ENCODE data around the gene NRIP3.
A peak's percentile ranks its signal among the peaks of the same experiment; 100 is the strongest.

The NRIP3 gene

DNA sequence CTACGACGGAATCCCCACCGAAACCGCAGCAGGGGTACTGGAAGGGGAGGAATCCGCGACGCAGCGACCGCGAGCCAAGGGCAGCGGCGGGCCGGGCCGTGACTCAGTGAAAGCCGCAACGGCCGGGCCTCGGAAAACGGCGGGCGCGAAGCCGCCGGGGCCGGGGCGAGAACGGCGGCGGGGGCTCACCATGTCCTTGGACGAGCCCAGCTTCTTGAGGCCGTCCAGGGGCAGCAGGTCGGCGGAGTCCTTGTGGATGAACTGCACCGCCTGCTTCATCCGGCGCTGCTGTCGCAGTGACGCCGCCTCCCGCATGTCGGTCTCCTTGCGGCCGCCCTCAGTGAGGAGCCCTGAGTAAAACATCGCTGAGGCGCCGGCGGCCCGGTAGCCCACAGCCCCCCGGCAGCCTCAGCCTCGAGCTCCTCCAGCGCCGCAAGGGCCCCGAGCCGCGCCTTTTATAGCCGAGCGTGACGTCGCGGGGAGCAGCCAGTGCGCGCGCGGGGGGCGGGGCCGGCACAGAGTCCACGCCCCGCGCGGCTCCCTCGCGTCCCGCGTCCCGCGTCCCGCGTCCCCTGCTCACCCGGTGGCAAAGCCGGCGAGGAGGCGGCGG lies at the start of gene NRIP3:
Gene NRIP3, minus strand, starts transcription at position 429 of the 610 bp plus-strand sequence. Its CDS starts 66 bp downstream, at position 363.
- DNase-seq (ENCODE audit: low read depth), result peak; percentile 59
- H3K4me3 ChIP-seq (ENCODE audit: low read depth, low read length), result peak within 1 kb of the TSS; percentile 55
- TF ChIP-seq, protein P1, sequence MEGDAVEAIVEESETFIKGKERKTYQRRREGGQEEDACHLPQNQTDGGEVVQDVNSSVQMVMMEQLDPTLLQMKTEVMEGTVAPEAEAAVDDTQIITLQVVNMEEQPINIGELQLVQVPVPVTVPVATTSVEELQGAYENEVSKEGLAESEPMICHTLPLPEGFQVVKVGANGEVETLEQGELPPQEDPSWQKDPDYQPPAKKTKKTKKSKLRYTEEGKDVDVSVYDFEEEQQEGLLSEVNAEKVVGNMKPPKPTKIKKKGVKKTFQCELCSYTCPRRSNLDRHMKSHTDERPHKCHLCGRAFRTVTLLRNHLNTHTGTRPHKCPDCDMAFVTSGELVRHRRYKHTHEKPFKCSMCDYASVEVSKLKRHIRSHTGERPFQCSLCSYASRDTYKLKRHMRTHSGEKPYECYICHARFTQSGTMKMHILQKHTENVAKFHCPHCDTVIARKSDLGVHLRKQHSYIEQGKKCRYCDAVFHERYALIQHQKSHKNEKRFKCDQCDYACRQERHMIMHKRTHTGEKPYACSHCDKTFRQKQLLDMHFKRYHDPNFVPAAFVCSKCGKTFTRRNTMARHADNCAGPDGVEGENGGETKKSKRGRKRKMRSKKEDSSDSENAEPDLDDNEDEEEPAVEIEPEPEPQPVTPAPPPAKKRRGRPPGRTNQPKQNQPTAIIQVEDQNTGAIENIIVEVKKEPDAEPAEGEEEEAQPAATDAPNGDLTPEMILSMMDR (conservative IDR thresholded peaks at IDR 0.05; ENCODE audit: low read depth, low read length), result no peak

DNA sequence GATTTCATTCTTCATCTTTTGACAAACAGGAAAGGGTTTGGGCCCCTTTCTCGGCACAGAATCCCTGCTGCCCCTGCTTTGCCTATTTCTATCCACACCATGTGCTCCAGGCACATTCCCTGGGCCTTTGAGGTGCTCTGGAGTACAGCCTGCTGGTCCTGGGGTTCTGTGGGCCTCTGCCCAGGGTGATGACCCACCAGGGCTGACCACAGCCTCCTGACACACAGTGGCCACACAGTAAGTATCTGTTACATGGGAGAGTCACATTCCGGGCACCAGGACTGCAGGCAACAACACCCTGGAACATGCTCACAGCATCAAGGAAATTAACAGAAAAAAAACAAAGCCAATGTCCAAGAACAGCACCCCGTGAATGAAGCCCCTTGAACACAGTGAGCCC lies 48.5 kb upstream of the NRIP3 start:
- no peak overlapping the region for H3K4me3 ChIP-seq (ENCODE audit: low read depth, low read length)
- no peak for DNase-seq (ENCODE audit: low read depth)
- TF ChIP-seq, protein P1 (conservative IDR thresholded peaks at IDR 0.05; ENCODE audit: low read depth, low read length), result no peak

- TF ChIP-seq, protein P1 (conservative IDR thresholded peaks at IDR 0.05; ENCODE audit: low read depth, low read length), result no peak
- DNase-seq (ENCODE audit: low read depth), result no peak
- H3K4me3 ChIP-seq (ENCODE audit: low read depth, low read length), result no peak overlapping the region
Measured at GRCh38 chr11:9049959-9050358, 46.2 kb upstream of the NRIP3 start.

DNA sequence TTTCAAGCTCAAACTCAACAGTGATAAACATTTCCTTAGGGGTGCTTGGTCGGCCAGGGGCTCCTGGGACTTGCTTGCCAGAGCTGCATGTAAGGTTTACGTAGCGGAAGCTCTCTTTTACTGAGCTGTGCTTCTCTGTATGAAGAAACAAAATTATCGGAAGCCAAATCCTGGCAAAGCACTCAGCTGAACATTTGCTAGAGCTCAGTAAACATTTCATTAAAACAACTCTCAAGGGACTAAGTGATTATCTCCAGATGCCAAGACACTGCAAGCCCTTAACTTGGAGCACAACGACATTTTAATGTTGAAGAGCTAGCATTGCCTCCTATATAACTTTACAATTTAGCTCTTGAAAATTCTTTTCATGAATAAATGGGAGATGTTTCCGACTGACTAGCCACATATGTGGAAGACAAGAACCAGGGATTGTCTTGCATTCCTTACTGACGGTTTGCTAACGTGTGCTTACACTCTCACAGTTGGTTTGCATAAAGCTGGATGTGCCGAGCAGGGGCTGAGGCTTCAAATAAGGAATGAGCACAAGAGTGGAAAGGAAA lies 44.2 kb upstream of the NRIP3 start:
- DNase-seq (ENCODE audit: low read depth), result peak; percentile 35
- TF ChIP-seq, protein P1 (conservative IDR thresholded peaks at IDR 0.05; ENCODE audit: low read depth, low read length), result no peak
- no peak overlapping the region for H3K4me3 ChIP-seq (ENCODE audit: low read depth, low read length)

DNA sequence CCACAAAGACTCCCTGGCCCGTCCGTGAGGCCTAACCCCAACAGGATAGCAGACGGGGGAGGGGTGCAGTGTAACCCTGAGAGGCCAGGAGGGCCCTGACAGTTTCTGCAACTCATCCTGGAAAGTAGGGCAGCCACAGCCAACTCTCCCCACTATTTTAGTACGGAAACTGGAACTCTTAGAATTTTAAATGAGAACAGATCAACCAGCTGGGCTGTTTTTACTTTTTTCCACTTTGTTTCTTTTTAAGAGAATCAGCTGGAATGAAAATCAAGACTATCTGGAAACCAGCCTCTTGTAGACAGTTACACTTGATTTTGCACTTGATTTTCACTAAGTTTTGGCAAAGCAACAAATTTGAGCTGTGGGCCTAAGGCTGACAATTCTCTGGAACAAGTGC lies 42.7 kb upstream of the NRIP3 start:
- H3K4me3 ChIP-seq (ENCODE audit: low read depth, low read length), result no peak overlapping the region
- DNase-seq (ENCODE audit: low read depth), result no peak
- TF ChIP-seq, protein P1 (conservative IDR thresholded peaks at IDR 0.05; ENCODE audit: low read depth, low read length), result no peak

DNA sequence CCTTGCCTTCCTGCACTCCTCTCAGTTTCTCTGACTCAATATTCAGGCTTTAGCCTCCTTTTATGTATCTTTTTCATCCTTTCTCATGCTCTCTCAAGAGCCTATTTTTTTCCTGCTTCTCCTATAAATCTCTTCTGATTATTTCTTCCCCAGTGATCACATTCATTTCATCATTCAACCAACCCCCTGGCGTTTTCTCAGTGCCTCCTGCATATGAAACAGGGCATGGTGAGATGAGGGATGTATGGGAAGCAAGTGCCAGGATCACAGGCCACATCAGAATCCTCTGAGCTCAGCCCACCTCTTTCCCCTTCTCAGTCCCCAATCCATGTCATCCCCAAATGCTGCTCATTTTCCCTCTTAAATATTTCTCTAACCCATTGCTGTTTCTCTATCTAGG lies 38.7 kb upstream of the NRIP3 start:
- TF ChIP-seq, protein P1 (conservative IDR thresholded peaks at IDR 0.05; ENCODE audit: low read depth, low read length), result no peak
- DNase-seq (ENCODE audit: low read depth), result no peak
- no peak overlapping the region for H3K4me3 ChIP-seq (ENCODE audit: low read depth, low read length)

DNA sequence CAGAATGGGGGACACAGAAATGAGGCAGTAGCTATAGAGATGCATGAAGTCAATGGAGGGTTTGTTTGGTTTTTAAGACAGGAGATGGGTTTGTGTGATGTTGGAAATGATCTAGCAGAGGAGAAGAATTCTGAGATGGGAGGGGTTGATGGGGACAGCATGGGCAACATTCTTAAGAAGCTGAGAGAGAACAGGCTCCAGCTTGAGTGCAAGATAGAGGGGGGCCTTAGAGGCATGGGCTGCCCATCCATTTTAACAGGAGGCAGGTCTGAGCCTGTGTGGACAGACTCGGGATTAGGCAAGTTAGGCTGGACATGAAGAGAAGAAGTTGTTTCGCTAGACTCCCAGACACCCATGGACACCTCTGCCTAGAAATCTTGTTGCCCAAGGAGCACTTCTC lies 37.9 kb upstream of the NRIP3 start:
- no peak for DNase-seq (ENCODE audit: low read depth)
- TF ChIP-seq, protein P1 (conservative IDR thresholded peaks at IDR 0.05; ENCODE audit: low read depth, low read length), result no peak
- H3K4me3 ChIP-seq (ENCODE audit: low read depth, low read length), result no peak overlapping the region
